Measurements from ENCODE around the gene STAT6. TPM values are rescaled to one million over a fixed set of nuclear protein-coding genes. Genes with fewer than 3 reads are reported as not detected.
A peak's percentile ranks its signal among the peaks of the same experiment; 100 is the strongest.

Gene STAT6
- polyA plus RNA-seq, 1 experiment = 79.5 TPM

DNA sequence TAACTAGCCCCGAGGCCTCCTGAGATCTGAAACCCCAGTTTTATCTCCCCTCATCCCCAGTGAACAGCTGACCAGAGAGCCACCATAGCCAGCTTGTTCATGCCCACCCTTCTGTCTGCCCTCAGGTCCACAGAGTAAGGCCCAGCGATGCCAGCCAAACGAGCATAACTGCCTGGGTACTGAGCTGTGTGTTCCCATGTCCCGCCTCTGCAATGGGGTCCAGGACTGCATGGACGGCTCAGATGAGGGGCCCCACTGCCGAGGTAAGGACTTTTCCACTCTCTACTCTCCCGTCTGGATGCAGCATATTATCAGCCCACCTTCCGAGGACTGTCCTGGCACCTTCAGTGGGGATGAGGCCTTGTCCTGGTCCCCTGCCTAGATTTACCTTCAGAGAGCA, 30.1 kb upstream of the STAT6 start:
- POLR2A ChIA-PET = no interaction called here

DNA sequence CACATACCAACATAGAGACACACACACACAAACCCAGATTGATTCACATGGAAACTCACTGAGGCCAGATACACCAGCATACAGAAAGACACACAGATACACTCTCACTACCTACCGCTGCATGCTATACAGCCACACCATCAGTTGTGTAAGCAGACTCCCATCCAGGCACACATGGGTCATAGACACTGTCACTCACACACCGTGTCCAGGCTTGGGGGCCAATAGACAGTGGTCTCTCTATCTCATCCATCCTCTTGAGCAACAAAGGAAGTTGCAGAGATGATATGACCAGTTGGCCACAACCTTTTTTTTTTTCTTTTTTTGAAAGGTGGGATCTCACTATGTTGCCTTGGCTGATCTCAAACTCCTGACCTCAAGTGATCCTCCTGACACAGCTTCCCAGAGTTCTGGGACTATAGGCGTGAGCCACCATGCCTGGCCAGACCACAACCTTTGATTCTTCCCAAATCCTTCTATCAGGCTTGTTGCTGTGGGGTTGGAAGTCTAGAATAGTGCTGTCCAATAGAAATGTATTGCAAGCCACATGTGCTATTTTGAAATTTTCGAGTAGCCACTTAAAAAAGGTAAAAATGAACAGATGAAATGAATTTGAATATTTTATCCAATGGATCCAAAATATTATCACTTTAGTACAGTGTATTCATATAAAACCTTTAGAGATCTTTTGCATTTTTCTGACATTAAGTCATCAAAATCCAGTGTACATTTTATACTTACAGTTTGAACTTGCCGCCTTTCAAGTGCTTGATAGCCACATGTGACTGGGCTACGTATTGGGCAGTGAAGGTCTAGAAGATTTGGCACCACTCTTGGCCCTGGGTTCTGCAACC, 28.9 kb upstream of the STAT6 start:
- no peak overlapping the region for H3K27ac ChIP-seq (ENCODE audit: low read depth, low read length)
- TF ChIP-seq CTCF (IDR thresholded peaks at IDR 0.05; ENCODE audit: low read depth, low read length) = no peak
- H3K4me3 ChIP-seq (ENCODE audit: low read depth, low read length) = no peak overlapping the region
- no peaks in the 10 kb centered on the region for H3K9me3 ChIP-seq (ENCODE audit: control insufficient read depth, insufficient read depth, low read length)
- CTCF ChIA-PET = interaction anchor here (0.9 kb wide), 1 partner anchor 16 kb away, joined by 3 read pairs; no protein-coding TSS in a partner anchor
- POLR2A ChIA-PET = no interaction called here
- no peaks in the 10 kb centered on the region for H3K27me3 ChIP-seq (ENCODE audit: control insufficient read depth, insufficient read depth, low read length)
- no peak for DNase-seq (ENCODE audit: low read depth, low spot score)

More for the DNA sequence above, 30.1 kb upstream of the STAT6 start:
- H3K4me3 ChIP-seq (ENCODE audit: low read depth, low read length) = no peak overlapping the region
- no peak for TF ChIP-seq CTCF (IDR thresholded peaks at IDR 0.05; ENCODE audit: low read depth, low read length)
- CTCF ChIA-PET = interaction anchor here (0.5 kb wide), 1 partner anchor 30 kb away, joined by 7 read pairs; the partner anchor contains the start of gene STAT6
- H3K27me3 ChIP-seq (ENCODE audit: control insufficient read depth, insufficient read depth, low read length) = no peaks in the 10 kb centered on the region
- H3K27ac ChIP-seq (ENCODE audit: low read depth, low read length) = no peak overlapping the region
- no peak for DNase-seq (ENCODE audit: low read depth, low spot score)
- H3K9me3 ChIP-seq (ENCODE audit: control insufficient read depth, insufficient read depth, low read length) = no peaks in the 10 kb centered on the region

DNA sequence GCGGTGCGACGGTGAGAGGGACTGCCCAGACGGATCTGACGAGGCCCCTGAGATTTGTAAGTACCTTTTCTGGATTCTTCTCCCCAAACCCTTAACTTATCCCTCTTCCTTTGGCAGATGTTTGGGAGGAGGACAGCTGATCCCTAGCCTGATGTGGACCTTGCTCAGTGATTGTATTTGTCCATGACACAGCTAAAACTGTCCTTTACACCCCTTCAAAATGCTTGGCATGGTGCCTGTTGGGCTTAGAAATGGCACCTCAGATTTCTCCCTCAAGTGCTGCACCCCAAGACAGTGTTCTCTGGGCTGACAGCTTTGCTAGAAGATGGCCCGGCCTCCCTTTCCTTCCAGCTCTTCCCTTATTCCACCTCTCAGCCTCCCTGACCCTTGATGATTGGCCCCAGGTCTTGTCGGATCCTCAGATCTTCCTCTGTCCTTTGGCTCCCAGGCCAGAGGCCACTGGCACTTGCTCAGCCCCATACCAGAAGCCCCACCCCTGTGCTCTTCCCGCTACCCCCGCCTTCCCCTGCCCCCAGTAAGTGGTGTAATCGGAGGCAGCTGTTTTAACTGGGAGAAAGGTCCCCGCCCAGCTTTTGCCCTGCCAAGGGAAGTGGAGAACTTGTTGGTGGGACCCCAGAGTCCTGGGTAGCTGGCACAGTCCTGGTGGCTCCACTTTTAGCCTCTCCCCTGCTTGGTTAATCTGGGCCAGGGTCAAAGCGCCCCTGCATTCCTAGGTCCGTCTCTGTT, 27.5 kb upstream of the STAT6 start:
- Histone ChIP-seq H3K9me3 (ENCODE audit: control insufficient read depth, insufficient read depth, low read length) (no peaks in the 10 kb centered on the region), H3K27ac (ENCODE audit: low read depth, low read length) (no peak overlapping the region), H3K4me3 (ENCODE audit: low read depth, low read length) (no peak overlapping the region), H3K27me3 (ENCODE audit: control insufficient read depth, insufficient read depth, low read length) (no peaks in the 10 kb centered on the region)
- TF ChIP-seq CTCF (IDR thresholded peaks at IDR 0.05; ENCODE audit: low read depth, low read length) = no peak
- ChIA-PET POLR2A (interaction anchor here (0.8 to 1.3 kb wide), 5 partner anchors 9 to 26 kb away, joined by 3 to 6 read pairs (median 4); partner anchors contain the start of gene LRP1), CTCF (interaction anchor here (1.0 kb wide), 1 partner anchor 37 kb away, joined by 5 read pairs; no protein-coding TSS in a partner anchor)
- no peak for DNase-seq (ENCODE audit: low read depth, low spot score)

DNA sequence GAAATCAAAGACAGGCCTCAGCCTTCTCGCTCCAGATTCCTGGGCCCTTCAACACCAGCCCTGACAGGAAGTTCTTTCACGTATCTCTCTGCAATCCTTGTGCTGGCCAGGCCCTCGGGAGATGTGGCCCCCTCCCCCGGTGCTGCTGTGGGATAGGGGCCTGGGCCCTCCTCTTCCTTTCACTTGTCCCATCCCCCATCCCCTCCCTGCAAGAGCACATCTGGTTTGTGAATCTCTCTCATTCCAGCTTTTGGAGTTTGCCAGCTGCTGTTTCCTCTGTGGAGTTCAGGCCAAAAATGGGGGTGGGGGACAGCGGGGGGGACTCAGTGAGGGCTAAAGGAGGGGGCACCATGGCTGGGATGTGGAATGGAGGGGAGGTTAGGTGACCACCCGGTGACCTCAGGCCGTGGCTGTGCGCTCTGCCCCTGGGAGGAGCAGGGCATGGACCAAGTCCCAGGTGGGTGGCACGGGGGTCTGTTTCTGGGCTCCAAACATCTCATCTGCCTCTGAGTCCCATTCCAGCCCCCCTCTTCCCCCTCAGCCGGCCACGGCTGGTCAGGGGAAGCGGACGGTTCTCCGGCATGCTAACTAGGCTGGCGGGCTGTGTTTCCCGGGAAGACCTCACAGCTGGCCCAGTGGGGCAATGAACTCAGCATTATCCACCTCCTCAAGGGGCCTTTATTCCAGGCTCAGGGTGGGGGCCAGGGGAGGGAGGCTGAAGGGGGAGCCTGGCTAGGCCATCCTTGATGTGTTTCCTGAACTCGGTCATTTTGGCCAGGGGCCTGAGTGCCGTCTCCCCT, 24.6 kb upstream of the STAT6 start:
- H3K27me3 ChIP-seq (ENCODE audit: control insufficient read depth, insufficient read depth, low read length) = no peaks in the 10 kb centered on the region
- CTCF ChIA-PET = interaction anchor here (0.6 to 2.2 kb wide), 4 partner anchors 7 to 41 kb away, joined by 3 to 13 read pairs (median 4); partner anchors contain the start of gene LRP1
- no peak for TF ChIP-seq CTCF (IDR thresholded peaks at IDR 0.05; ENCODE audit: low read depth, low read length)
- POLR2A ChIA-PET = interaction anchor here (0.6 to 2.0 kb wide), 4 partner anchors 8 to 99 kb away, joined by 5 to 12 read pairs (median 7); partner anchors contain the start of gene LRP1
- no peaks in the 10 kb centered on the region for H3K9me3 ChIP-seq (ENCODE audit: control insufficient read depth, insufficient read depth, low read length)
- peak overlapping the region; percentile 61 for H3K27ac ChIP-seq (ENCODE audit: low read depth, low read length)
- DNase-seq (ENCODE audit: low read depth, low spot score) = no peak
- peak overlapping the region; percentile 37 for H3K4me3 ChIP-seq (ENCODE audit: low read depth, low read length)
